HEK293T (cell line): ENCODE data around the gene MGST2.
A peak's percentile ranks its signal among the peaks of the same experiment; 100 is the strongest.

Source experiments
- CTCF ChIA-PET: fragments of 350-600 bp; formaldehyde crosslinking; extraction: SDS; loops from one replicate; lab custom pipeline; 2021; ENCODE audit warnings: antibody characterized with exemption, inconsistent platforms; lab: Yijun Ruan, JAX
- POLR2A ChIA-PET: fragments of 350-600 bp; formaldehyde crosslinking; extraction: SDS; loops from one replicate; lab custom pipeline; 2020; ENCODE audit warnings: antibody characterized with exemption, inconsistent platforms; lab: Yijun Ruan, JAX
- DNase-seq: peaks from one replicate; pipeline ENCODE4 v3.0.0; 2012; ENCODE audit warnings: mixed read lengths; ENCODE audit errors: extremely low spot score
- ARNT ChIP-seq: fragments of 450-650 bp; IDR thresholded peaks from 2 replicates; pipeline ENCODE4 v1.6.1; 2017; ENCODE audit warnings: mild to moderate bottlenecking
- BHLHE40 ChIP-seq: fragments of 450-650 bp; IDR thresholded peaks from 2 replicates; pipeline ENCODE4 v1.6.1; 2016; ENCODE audit warnings: mild to moderate bottlenecking, moderate library complexity, borderline replicate concordance
- CTBP1 ChIP-seq: fragments of 450-650 bp; IDR thresholded peaks from 2 replicates; pipeline ENCODE4 v1.6.1; 2016; ENCODE audit warnings: borderline replicate concordance
- ELF4 ChIP-seq: fragments of 450-650 bp; IDR thresholded peaks from 2 replicates; pipeline ENCODE4 v1.6.1; 2017; ENCODE audit warnings: antibody characterized with exemption
- FOXA1 ChIP-seq: fragments of 450-650 bp; IDR thresholded peaks from 2 replicates; pipeline ENCODE4 v1.6.1; 2016; ENCODE audit warnings: mild to moderate bottlenecking
- FOXK2 ChIP-seq: fragments of 450-650 bp; IDR thresholded peaks from 2 replicates; pipeline ENCODE4 v1.6.1; 2016; ENCODE audit warnings: mild to moderate bottlenecking
- FOXM1 ChIP-seq: fragments of 450-650 bp; IDR thresholded peaks from 2 replicates; pipeline ENCODE4 v1.6.1; 2017; ENCODE audit warnings: mild to moderate bottlenecking, borderline replicate concordance
- HDGF ChIP-seq: fragments of 450-650 bp; IDR thresholded peaks from 2 replicates; pipeline ENCODE4 v1.6.1; 2017; ENCODE audit warnings: antibody characterized with exemption, borderline replicate concordance
- L3MBTL2 ChIP-seq: fragments of 450-650 bp; conservative IDR thresholded peaks from 2 replicates; pipeline ENCODE4 v1.6.1; 2016; ENCODE audit warnings: mild to moderate bottlenecking
- LEF1 ChIP-seq: fragments of 450-650 bp; IDR thresholded peaks from 2 replicates; pipeline ENCODE4 v1.6.1; 2017; ENCODE audit warnings: mild to moderate bottlenecking, borderline replicate concordance
- NFRKB ChIP-seq: fragments of 450-650 bp; IDR thresholded peaks from 2 replicates; pipeline ENCODE4 v1.6.1; 2016; ENCODE audit warnings: mild to moderate bottlenecking, moderate library complexity
- PKNOX1 ChIP-seq: fragments of 450-650 bp; IDR thresholded peaks from 2 replicates; pipeline ENCODE4 v1.6.1; 2016
- SP1 ChIP-seq: fragments of 450-650 bp; IDR thresholded peaks from 2 replicates; pipeline ENCODE4 v1.6.1; 2017
- SUZ12 ChIP-seq: fragments of 450-650 bp; IDR thresholded peaks from 2 replicates; pipeline ENCODE4 v1.6.1; 2016; ENCODE audit warnings: mild to moderate bottlenecking
- TARDBP ChIP-seq: fragments of 450-650 bp; IDR thresholded peaks from 2 replicates; pipeline ENCODE4 v1.6.1; 2016
- ZNF384 ChIP-seq: fragments of 450-650 bp; IDR thresholded peaks from 2 replicates; pipeline ENCODE4 v1.6.1; 2016

Gene MGST2

GRCh38 chr4:139734875-139735380 is 69.3 kb downstream of the MGST2 start:
- ChIA-PET CTCF (interaction anchor here (0.6 to 1.5 kb wide), 15 partner anchors 11 to 595 kb away, joined by 3 to 8 read pairs (median 3); no protein-coding TSS in a partner anchor), POLR2A (interaction anchor here (0.7 to 1.1 kb wide), 2 partner anchors 9 to 78 kb away, joined by 3 to 4 read pairs; no protein-coding TSS in a partner anchor)
- peak; percentile 91 for DNase-seq

GRCh38 chr4:139735381-139736273 is 70.0 kb downstream of the MGST2 start:
- no peak for TF ChIP-seq ELF4
- DNase-seq = no peak
- ChIA-PET POLR2A (interaction anchor here (1.1 kb wide), 1 partner anchor 9 kb away, joined by 4 read pairs; no protein-coding TSS in a partner anchor), CTCF (interaction anchor here (0.7 to 1.8 kb wide), 4 partner anchors 277 to 629 kb away, joined by 3 to 8 read pairs (median 4); no protein-coding TSS in a partner anchor)

More at GRCh38 chr4:139734875-139735380, 69.3 kb downstream of the MGST2 start:
- peak; percentile 46; the same call in 1 of the 2 replicates for TF ChIP-seq PKNOX1
- peak; percentile 91 for TF ChIP-seq L3MBTL2
- no peak for TF ChIP-seq SP1

- ChIA-PET POLR2A (interaction anchor here (0.8 kb wide), 1 partner anchor 71 kb away, joined by 3 read pairs; no protein-coding TSS in a partner anchor), CTCF (interaction anchor here (0.7 to 1.8 kb wide), 3 partner anchors 276 to 629 kb away, joined by 3 to 4 read pairs (median 3); no protein-coding TSS in a partner anchor)
- TF ChIP-seq BHLHE40 (no peak), CTBP1 (no peak), ELF4 (no peak), PKNOX1 (no peak), SP1 (no peak), FOXA1 (no peak), FOXM1 (no peak), LEF1 (no peak), HDGF (no peak), FOXK2 (no peak), SUZ12 (no peak), NFRKB (no peak), TARDBP (no peak), ARNT (no peak), ZNF384 (no peak), L3MBTL2 (no peak)
- DNase-seq = no peak
Observed at GRCh38 chr4:139736274-139736660, 70.6 kb downstream of the MGST2 start.

GRCh38 chr4:139736661-139737060 is 71.0 kb downstream of the MGST2 start:
- CTCF ChIA-PET = interaction anchor here (0.7 to 1.8 kb wide), 4 partner anchors 165 to 628 kb away, joined by 3 to 7 read pairs (median 4); no protein-coding TSS in a partner anchor
- POLR2A ChIA-PET = interaction anchor here (0.8 kb wide), 1 partner anchor 71 kb away, joined by 3 read pairs; no protein-coding TSS in a partner anchor
- TF ChIP-seq TARDBP (no peak), SUZ12 (no peak), PKNOX1 (no peak), FOXM1 (no peak), BHLHE40 (no peak), ARNT (no peak), FOXK2 (no peak), L3MBTL2 (no peak), SP1 (no peak), FOXA1 (no peak), HDGF (no peak), ZNF384 (no peak), NFRKB (no peak), LEF1 (no peak), CTBP1 (no peak)
- DNase-seq = no peak

GRCh38 chr4:139738846-139739613 is 73.4 kb downstream of the MGST2 start:
- no peak for DNase-seq
- CTCF ChIA-PET = interaction anchor here (0.6 to 1.6 kb wide), 4 partner anchors 11 to 621 kb away, joined by 3 to 7 read pairs (median 3); no protein-coding TSS in a partner anchor
- TF ChIP-seq TARDBP (no peak), HDGF (no peak), BHLHE40 (no peak), FOXA1 (no peak), L3MBTL2 (no peak), ARNT (no peak)
- POLR2A ChIA-PET = interaction anchor here (0.9 kb wide), 1 partner anchor 519 kb away, joined by 3 read pairs; no protein-coding TSS in a partner anchor
